K562 (cell line): ENCODE measurements around the gene ZDHHC5. TPM values are rescaled to one million over a fixed set of nuclear protein-coding genes. Genes with fewer than 3 reads are reported as not detected.

Experiments
- C11orf30 ChIP-seq: fragments of 450-650 bp; IDR thresholded peaks from 2 replicates; pipeline ENCODE4 v1.6.1; 2016; ENCODE audit warnings: low read depth, mild to moderate bottlenecking
- ILK ChIP-seq: fragments of 450-650 bp; IDR thresholded peaks from 2 replicates; pipeline ENCODE4 v1.6.1; 2016; ENCODE audit warnings: missing genetic modification characterization, low read depth, mild to moderate bottlenecking, missing compliant biosample characterization, moderate library complexity, borderline replicate concordance
- JUNB ChIP-seq: fragments of 450-650 bp; formaldehyde crosslinking; conservative IDR thresholded peaks from 2 replicates; pipeline ENCODE4 v1.4.0; 2020; ENCODE audit warnings: mild to moderate bottlenecking
- MEF2A ChIP-seq: IDR thresholded peaks from 2 replicates; pipeline ENCODE4 v1.6.1; 2011; ENCODE audit warnings: low read depth, mild to moderate bottlenecking, low read length, moderate library complexity; ENCODE audit not compliant: control insufficient read depth
- MNT ChIP-seq, 2 experiments: fragments of 450-650 bp; conservative IDR thresholded peaks; 2 replicates each; pipeline ENCODE4 v1.6.1; 2017; ENCODE audit warnings: mild to moderate bottlenecking in 2 of 2, moderate library complexity in 2 of 2
- PYGO2 ChIP-seq: fragments of 450-650 bp; IDR thresholded peaks from 2 replicates; pipeline ENCODE4 v1.6.1; 2016; ENCODE audit warnings: mild to moderate bottlenecking, missing genetic modification characterization, moderate library complexity, missing compliant biosample characterization
- RFX1 ChIP-seq: fragments of 450-650 bp; IDR thresholded peaks from 2 replicates; pipeline ENCODE4 v1.6.1; 2016; ENCODE audit warnings: mild to moderate bottlenecking, moderate library complexity
- SMARCA4 ChIP-seq: fragments of 450-650 bp; IDR thresholded peaks from 2 replicates; pipeline ENCODE4 v1.6.1; 2016
- TEAD4 ChIP-seq, 2 experiments: sonication (generic) in 1 of 2; formaldehyde crosslinking in 1 of 2; IDR thresholded peaks; 2 replicates each; pipeline versions ENCODE4 v1.6.1 to v1.8.0; 2012 to 2022; ENCODE audit warnings: borderline replicate concordance in 1 of 2, inconsistent platforms in 1 of 2, low read length in 1 of 2, mild to moderate bottlenecking in 1 of 2, missing genetic modification reagents in 1 of 2
- TOE1 ChIP-seq, 2 experiments: fragments of 450-650 bp in 1 of 2; sonication (generic) in 1 of 2; formaldehyde crosslinking in 1 of 2; IDR thresholded peaks; 2 replicates each; pipeline versions ENCODE4 v1.7.1 to v1.8.0; 2016 to 2022; ENCODE audit warnings: borderline replicate concordance in 2 of 2, mild to moderate bottlenecking in 2 of 2, antibody characterized with exemption in 1 of 2, inconsistent platforms in 1 of 2, low read depth in 1 of 2, missing genetic modification reagents in 1 of 2, moderate library complexity in 1 of 2
- ZC3H8 ChIP-seq: fragments of 450-650 bp; IDR thresholded peaks from 2 replicates; pipeline ENCODE4 v1.6.1; 2017
- ZNF561 ChIP-seq: fragments of 450-650 bp; formaldehyde crosslinking; conservative IDR thresholded peaks from 2 replicates; pipeline ENCODE4 v1.4.0; 2020; ENCODE audit warnings: mild to moderate bottlenecking, moderate library complexity
- ZNF586 ChIP-seq: fragments of 450-650 bp; formaldehyde crosslinking; conservative IDR thresholded peaks from 2 replicates; pipeline ENCODE4 v1.4.0; 2020; ENCODE audit warnings: mild to moderate bottlenecking, moderate library complexity
- polyA plus RNA-seq, 8 experiments: library from polyadenylated mRNA; depleted of rRNA in 4 of 8; stranded (reverse) in 5 of 8; unstranded in 3 of 8; fragments of >200 nt; fragmentation: Nextera tagmentation in 2 of 8; fragmentation: Illumina TruSeq in 1 of 8; extraction: Ambion mirVana in 2 of 8; extraction: Trizol in 1 of 8; gene quantifications; 2 replicates each; pipeline versions ENCODE4 v1.2.1 to v1.2.3, GENCODE V29; 2011 to 2014; ENCODE audit warnings: inconsistent platforms in 1 of 8, missing spikeins in 1 of 8
- total RNA-seq, 7 experiments: library from RNA; depleted of rRNA in 6 of 7; stranded (reverse); fragments of >200 nt in 6 of 7; fragmentation: Illumina TruSeq in 2 of 7; extraction: Trizol in 2 of 7; gene quantifications; 2 replicates each; pipeline versions ENCODE4 v1.2.1 to v1.2.3, GENCODE V29; 2011 to 2021; ENCODE audit warnings: low replicate concordance in 1 of 7
- TF ChIP-seq, protein P1 (sequence below), 2 experiments: fragments of 450-650 bp in 1 of 2; sonication (generic) in 1 of 2; formaldehyde crosslinking in 1 of 2; IDR thresholded peaks; 2 replicates each; pipeline versions ENCODE4 v1.7.1 to v1.9.0; 2016 to 2022; ENCODE audit warnings: inconsistent platforms in 1 of 2, mild to moderate bottlenecking in 1 of 2, missing genetic modification reagents in 1 of 2
- TF ChIP-seq, protein P2 (sequence below), 2 experiments: fragments of 250-450 bp in 1 of 2; fragments of 450-650 bp in 1 of 2; sonication (Bioruptor Pico) in 1 of 2; IDR thresholded peaks; 2 replicates each; pipeline versions ENCODE4 v1.6.1 to v1.8.0; 2016 to 2021; ENCODE audit warnings: mild to moderate bottlenecking in 2 of 2, moderate library complexity in 2 of 2, missing compliant biosample characterization in 1 of 2, missing genetic modification characterization in 1 of 2

ZDHHC5 gene
- total and polyA plus RNA-seq, 9 of the 15 experiments (the other 6 are each of a cell fraction or from before 2014, with no cell fraction given), result 3.8 to 64.2 (median 35.9) TPM

GRCh38 chr11:57667117-57667735 is 688 bp upstream of the ZDHHC5 start (continued):
- TF ChIP-seq, protein P1, sequence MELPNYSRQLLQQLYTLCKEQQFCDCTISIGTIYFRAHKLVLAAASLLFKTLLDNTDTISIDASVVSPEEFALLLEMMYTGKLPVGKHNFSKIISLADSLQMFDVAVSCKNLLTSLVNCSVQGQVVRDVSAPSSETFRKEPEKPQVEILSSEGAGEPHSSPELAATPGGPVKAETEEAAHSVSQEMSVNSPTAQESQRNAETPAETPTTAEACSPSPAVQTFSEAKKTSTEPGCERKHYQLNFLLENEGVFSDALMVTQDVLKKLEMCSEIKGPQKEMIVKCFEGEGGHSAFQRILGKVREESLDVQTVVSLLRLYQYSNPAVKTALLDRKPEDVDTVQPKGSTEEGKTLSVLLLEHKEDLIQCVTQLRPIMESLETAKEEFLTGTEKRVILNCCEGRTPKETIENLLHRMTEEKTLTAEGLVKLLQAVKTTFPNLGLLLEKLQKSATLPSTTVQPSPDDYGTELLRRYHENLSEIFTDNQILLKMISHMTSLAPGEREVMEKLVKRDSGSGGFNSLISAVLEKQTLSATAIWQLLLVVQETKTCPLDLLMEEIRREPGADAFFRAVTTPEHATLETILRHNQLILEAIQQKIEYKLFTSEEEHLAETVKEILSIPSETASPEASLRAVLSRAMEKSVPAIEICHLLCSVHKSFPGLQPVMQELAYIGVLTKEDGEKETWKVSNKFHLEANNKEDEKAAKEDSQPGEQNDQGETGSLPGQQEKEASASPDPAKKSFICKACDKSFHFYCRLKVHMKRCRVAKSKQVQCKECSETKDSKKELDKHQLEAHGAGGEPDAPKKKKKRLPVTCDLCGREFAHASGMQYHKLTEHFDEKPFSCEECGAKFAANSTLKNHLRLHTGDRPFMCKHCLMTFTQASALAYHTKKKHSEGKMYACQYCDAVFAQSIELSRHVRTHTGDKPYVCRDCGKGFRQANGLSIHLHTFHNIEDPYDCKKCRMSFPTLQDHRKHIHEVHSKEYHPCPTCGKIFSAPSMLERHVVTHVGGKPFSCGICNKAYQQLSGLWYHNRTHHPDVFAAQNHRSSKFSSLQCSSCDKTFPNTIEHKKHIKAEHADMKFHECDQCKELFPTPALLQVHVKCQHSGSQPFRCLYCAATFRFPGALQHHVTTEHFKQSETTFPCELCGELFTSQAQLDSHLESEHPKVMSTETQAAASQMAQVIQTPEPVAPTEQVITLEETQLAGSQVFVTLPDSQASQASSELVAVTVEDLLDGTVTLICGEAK (IDR thresholded peaks at IDR 0.05), result peak; percentile 100
- TF ChIP-seq, protein P1 (CRISPR knock-in tag; IDR thresholded peaks at IDR 0.05), result peak; percentile 99
- 0 out of 2 replicates have a peak, but pooled peaks have one; percentile 9 for TF ChIP-seq MEF2A
- TF ChIP-seq TEAD4 (IDR thresholded peaks at IDR 0.05; ENCODE audit: low read length), result peak; percentile 25; the same call in 1 of the 2 replicates
- TF ChIP-seq TEAD4 (CRISPR knock-in tag; IDR thresholded peaks at IDR 0.05; ENCODE audit: borderline replicate concordance), result no peak
- no peak for TF ChIP-seq ZC3H8
- 0 out of 2 replicates have a peak, but pooled peaks have one; percentile 47 for TF ChIP-seq SMARCA4
- no peak for TF ChIP-seq ZNF586
- no peak for TF ChIP-seq JUNB (CRISPR knock-in tag)
- no peak for TF ChIP-seq MNT (conservative IDR thresholded peaks at IDR 0.05)
- no peak for TF ChIP-seq ZNF561 (CRISPR knock-in tag)
- peak; percentile 62; the same call in 1 of the 2 replicates for TF ChIP-seq TOE1 (IDR thresholded peaks at IDR 0.05; ENCODE audit: borderline replicate concordance)
- no peak for TF ChIP-seq TOE1 (CRISPR knock-in tag; IDR thresholded peaks at IDR 0.05; ENCODE audit: borderline replicate concordance, low read depth)
- TF ChIP-seq PYGO2 (tag), result no peak
- no peak; the same call in 1 of the 2 replicates for TF ChIP-seq C11orf30
- no peak for TF ChIP-seq ILK (tag)
- TF ChIP-seq, protein P2, sequence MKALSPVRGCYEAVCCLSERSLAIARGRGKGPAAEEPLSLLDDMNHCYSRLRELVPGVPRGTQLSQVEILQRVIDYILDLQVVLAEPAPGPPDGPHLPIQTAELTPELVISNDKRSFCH (CRISPR knock-in tag; IDR thresholded peaks at IDR 0.05), result no peak
- TF ChIP-seq, protein P2 (tag; IDR thresholded peaks at IDR 0.05), result no peak
- TF ChIP-seq RFX1, result peak; percentile 81
